ENCODE measurements around the gene KCNH1.

GRCh38 chr1:210898473-210898872 lies 235.5 kb downstream of the KCNH1 start:
- TF ChIP-seq CTCF (IDR thresholded peaks at IDR 0.05 in 2 of 3, conservative IDR thresholded peaks at IDR 0.05 in 1 of 3; ENCODE audit: control insufficient read depth in 2 of 3, extremely low read depth in 1 of 3, insufficient read depth in 1 of 3, low read depth in 3 of 3, low read length in 3 of 3) (no peak), SUZ12 (IDR thresholded peaks at IDR 0.05; ENCODE audit: unreplicated experiment) (no peak), REST (IDR thresholded peaks at IDR 0.05; ENCODE audit: low read depth, low read length) (no peak), RELB (IDR thresholded peaks at IDR 0.05; ENCODE audit: low read depth) (no peak), RFX5 (IDR thresholded peaks at IDR 0.05; ENCODE audit: low read depth, low read length) (no peak), KAT2A (conservative IDR thresholded peaks at IDR 0.05; ENCODE audit: control insufficient read depth, low read depth, low read length) (no peak)

All from GM12878 (cell line).